Natural killer cell (primary cell): Measurements from ENCODE around the gene PAPOLA. TPM values are rescaled to one million over a fixed set of nuclear protein-coding genes. Genes with fewer than 3 reads are reported as not detected.

Source experiments
- ATAC-seq, 3 donors: fragments of 150-1000 bp in 2 of 3; fragments of 200-7000 bp in 1 of 3; cut with Tn5 transposase; 1 replicate in 1 of 3; 2 replicates in 2 of 3; pipeline ENCODE4 v1.10.0; 2021; ENCODE audit warnings: mild to moderate bottlenecking in 2 of 3, moderate library complexity in 2 of 3
- DNase-seq, 2 donors: peaks; one replicate each; pipeline versions ENCODE4 v3.0.0 to v3.0.0-alpha.2; 2013 to 2021; ENCODE audit warnings: mixed read lengths in 1 of 2
- H3K27ac ChIP-seq: one replicate; pipeline ENCODE4 v1.5.1; 2013; ENCODE audit warnings: mild to moderate bottlenecking, low read length
- H3K27me3 ChIP-seq: one replicate; pipeline ENCODE4 v1.6.1; 2013; ENCODE audit warnings: low read length; ENCODE audit not compliant: control insufficient read depth, insufficient read depth
- H3K36me3 ChIP-seq: one replicate; pipeline ENCODE4 v1.6.1; 2013; ENCODE audit warnings: low read length; ENCODE audit not compliant: control insufficient read depth, insufficient read depth
- H3K4me1 ChIP-seq: one replicate; pipeline ENCODE4 v1.6.1; 2013; ENCODE audit warnings: low read length; ENCODE audit not compliant: control insufficient read depth, insufficient read depth
- H3K4me3 ChIP-seq: one replicate; pipeline ENCODE4 v1.5.1; 2013; ENCODE audit warnings: low read length
- H3K9me3 ChIP-seq: one replicate; pipeline ENCODE4 v1.6.1; 2013; ENCODE audit warnings: low read length; ENCODE audit not compliant: control insufficient read depth, insufficient read depth
- H3K27ac Mint-ChIP-seq, 2 donors: one replicate each; pipeline ENCODE4 v1.8.0; 2022; ENCODE audit warnings: mild to moderate bottlenecking in 2 of 2, mixed read lengths in 2 of 2, moderate library complexity in 1 of 2
- H3K27me3 Mint-ChIP-seq, 2 donors: one replicate each; pipeline ENCODE4 v1.8.0; 2022; ENCODE audit warnings: low read depth in 2 of 2, mixed read lengths in 2 of 2
- H3K36me3 Mint-ChIP-seq: one replicate; pipeline ENCODE4 v1.8.0; 2022; ENCODE audit warnings: mixed read lengths
- H3K4me1 Mint-ChIP-seq, 2 donors: one replicate each; pipeline ENCODE4 v1.8.0; 2022; ENCODE audit warnings: mixed read lengths in 2 of 2
- H3K4me3 Mint-ChIP-seq: one replicate; pipeline ENCODE4 v1.8.0; 2022; ENCODE audit warnings: mild to moderate bottlenecking, moderate library complexity, mixed read lengths
- H3K9me3 Mint-ChIP-seq, 2 donors: one replicate each; pipeline ENCODE4 v1.8.0; 2022; ENCODE audit warnings: mixed read lengths in 2 of 2
- CTCF ChIP-seq: fragments of 200-600 bp; IDR thresholded peaks from one replicate; pipeline ENCODE4 v1.8.0; 2022; ENCODE audit warnings: antibody characterized with exemption
- WGBS: methylation state at CpG from one replicate; pipeline ENCODE4 v1.1.7; 2013; ENCODE audit warnings: missing lambda C conversion rate; ENCODE audit not compliant: insufficient coverage; 5-methylcytosine and 5-hydroxymethylcytosine counted together
- intact Hi-C: fragments of 100-400 bp; cut with micrococcal nuclease; formaldehyde crosslinking; loops from one replicate; pipeline ENCODE4 v1.14.2; 2022
- total RNA-seq, 4 donors: library from RNA; stranded (reverse); fragments of 120-200 nt in 1 of 4; gene quantifications; one replicate each; pipeline versions ENCODE4 v1.2.3 to v1.2.4, GENCODE V29; 2013 to 2022

PAPOLA gene
- total RNA-seq, 3 donors from 2014 or later (not counting 1 experiment from before 2014, with no cell fraction given) = 200 to 225 (median 224) TPM

GRCh38 chr14:96538990-96539317 lies 36.8 kb downstream of the PAPOLA start:
- TF ChIP-seq CTCF = no peak
- peaks cover 34% of the 10 kb centered on the region for H3K36me3 ChIP-seq
- intact Hi-C loops = no loop called here

GRCh38 chr14:96554315-96554910 lies 52.2 kb downstream of the PAPOLA start:
- TF ChIP-seq CTCF = no peak
- H3K4me1 Mint-ChIP-seq = no peaks in the 10 kb centered on the region
- H3K4me3 Mint-ChIP-seq = no peak overlapping the region
- intact Hi-C loops = no loop called here
- peak overlapping the region in 1 of 2 donors; percentile 29 for H3K27ac Mint-ChIP-seq
- WGBS = 100% methylated on average over 1 of the region's 3 CpGs
- no peak for ATAC-seq
- H3K36me3 Mint-ChIP-seq = peaks cover 16% of the 10 kb centered on the region
- no peak overlapping the region for H3K4me3 ChIP-seq
- no peak overlapping the region for H3K27ac ChIP-seq
- no peaks in the 10 kb centered on the region for H3K27me3 Mint-ChIP-seq
- no peaks in the 10 kb centered on the region for H3K4me1 ChIP-seq
- H3K27me3 ChIP-seq = no peaks in the 10 kb centered on the region
- H3K9me3 ChIP-seq = no peaks in the 10 kb centered on the region
- H3K36me3 ChIP-seq = peaks cover 83% of the 10 kb centered on the region
- no peak for DNase-seq
- H3K9me3 Mint-ChIP-seq = no peaks in the 10 kb centered on the region

More at GRCh38 chr14:96538990-96539317, 36.8 kb downstream of the PAPOLA start:
- Histone ChIP-seq H3K4me3 (no peak overlapping the region), H3K9me3 (no peaks in the 10 kb centered on the region), H3K4me1 (no peaks in the 10 kb centered on the region), H3K27ac (no peak overlapping the region), H3K27me3 (no peaks in the 10 kb centered on the region)
- Mint-ChIP-seq H3K27ac (no peak overlapping the region), H3K4me3 (no peak overlapping the region), H3K4me1 (no peaks in the 10 kb centered on the region), H3K36me3 (no peaks in the 10 kb centered on the region), H3K9me3 (no peaks in the 10 kb centered on the region), H3K27me3 (no peaks in the 10 kb centered on the region)
- DNase-seq (no peak), ATAC-seq (no peak)
- no CpG with 5 or more reads among the region's 1 CpG for WGBS

GRCh38 chr14:96559571-96559970 lies 57.4 kb downstream of the PAPOLA start:
- H3K4me1 ChIP-seq = no peaks in the 10 kb centered on the region

More at GRCh38 chr14:96559571-96559970, 57.4 kb downstream of the PAPOLA start:
- TF ChIP-seq CTCF = no peak
- no peak overlapping the region for H3K4me3 Mint-ChIP-seq
- H3K9me3 Mint-ChIP-seq = no peaks in the 10 kb centered on the region
- H3K27me3 ChIP-seq = no peaks in the 10 kb centered on the region
- intact Hi-C loops = no loop called here
- H3K4me3 ChIP-seq = no peak overlapping the region
- H3K36me3 ChIP-seq = peaks cover 81% of the 10 kb centered on the region
- no peak overlapping the region for H3K27ac ChIP-seq
- no peaks in the 10 kb centered on the region for H3K9me3 ChIP-seq
- no peaks in the 10 kb centered on the region for H3K27me3 Mint-ChIP-seq
- H3K36me3 Mint-ChIP-seq = peaks cover 16% of the 10 kb centered on the region
- no peaks in the 10 kb centered on the region for H3K4me1 Mint-ChIP-seq
- peak overlapping the region in 1 of 2 donors; percentile 16 for H3K27ac Mint-ChIP-seq
- DNase-seq = no peak
- WGBS = no CpG with 5 or more reads among the region's 1 CpG
- no peak for ATAC-seq
